Astrocyte (in vitro differentiated cells and primary cell): ENCODE data around the gene NDUFV1. TPM values are rescaled to one million over a fixed set of nuclear protein-coding genes. Genes with fewer than 3 reads are reported as not detected.

Source experiments
- DNase-seq: peaks from one replicate; pipeline ENCODE4 v3.0.0-alpha.2; 2010; ENCODE audit warnings: low read depth
- FAIRE-seq: peaks from 2 replicates; lab custom pipeline; 2011; peaks lifted over from hg19 to GRCh38; lab: Jason Lieb, UNC
- H2AFZ ChIP-seq: 2 replicates; pipeline ENCODE4 v1.6.0; 2012; ENCODE audit warnings: low read depth, low read length, inconsistent platforms
- H3K27ac ChIP-seq: 2 replicates; pipeline ENCODE4 v1.5.1; 2011; ENCODE audit warnings: low read depth, low read length, inconsistent platforms
- H3K27me3 ChIP-seq: 2 replicates; pipeline ENCODE4 v1.6.0; 2011; ENCODE audit warnings: low read length, inconsistent platforms; ENCODE audit not compliant: insufficient read depth
- H3K36me3 ChIP-seq: 2 replicates; pipeline ENCODE4 v1.5.1; 2011; ENCODE audit warnings: low read length, inconsistent platforms; ENCODE audit not compliant: insufficient read depth
- H3K4me1 ChIP-seq: 2 replicates; pipeline ENCODE4 v1.5.1; 2011; ENCODE audit warnings: low read length, inconsistent platforms; ENCODE audit not compliant: insufficient read depth
- H3K4me2 ChIP-seq: 2 replicates; pipeline ENCODE4 v1.6.0; 2012; ENCODE audit warnings: low read length, inconsistent platforms
- H3K4me3 ChIP-seq: 2 replicates; pipeline ENCODE4 v1.5.1; 2011; ENCODE audit warnings: low read depth, mild to moderate bottlenecking, low read length, inconsistent platforms; ENCODE audit not compliant: insufficient read depth
- H3K79me2 ChIP-seq: 2 replicates; pipeline ENCODE4 v1.6.0; 2012; ENCODE audit warnings: mild to moderate bottlenecking, low read length, inconsistent platforms; ENCODE audit not compliant: insufficient read depth
- H3K9ac ChIP-seq: 2 replicates; pipeline ENCODE4 v1.6.0; 2012; ENCODE audit warnings: mild to moderate bottlenecking, low read length, inconsistent platforms
- H3K9me3 ChIP-seq: 2 replicates; pipeline ENCODE4 v1.5.1; 2012; ENCODE audit warnings: low read depth, mild to moderate bottlenecking, low read length, inconsistent platforms; ENCODE audit not compliant: insufficient read depth
- H4K20me1 ChIP-seq: 2 replicates; pipeline ENCODE4 v1.6.0; 2012; ENCODE audit warnings: low read length, inconsistent platforms; ENCODE audit not compliant: insufficient read depth
- H3K27ac Mint-ChIP-seq: one replicate; pipeline ENCODE4 v1.8.0; 2021; ENCODE audit warnings: mild to moderate bottlenecking, mixed read lengths; ENCODE audit not compliant: unreplicated experiment
- H3K27me3 Mint-ChIP-seq: one replicate; pipeline ENCODE4 v1.8.0; 2021; ENCODE audit warnings: low read depth, mixed read lengths; ENCODE audit not compliant: unreplicated experiment
- H3K36me3 Mint-ChIP-seq: one replicate; pipeline ENCODE4 v1.8.0; 2021; ENCODE audit warnings: low read depth, mixed read lengths; ENCODE audit not compliant: unreplicated experiment
- H3K4me1 Mint-ChIP-seq: one replicate; pipeline ENCODE4 v1.8.0; 2021; ENCODE audit warnings: low read depth, mixed read lengths; ENCODE audit not compliant: unreplicated experiment
- H3K4me3 Mint-ChIP-seq: one replicate; pipeline ENCODE4 v1.8.0; 2021; ENCODE audit warnings: mild to moderate bottlenecking, moderate library complexity, mixed read lengths; ENCODE audit not compliant: unreplicated experiment
- H3K9me3 Mint-ChIP-seq: one replicate; pipeline ENCODE4 v1.8.0; 2021; ENCODE audit warnings: mild to moderate bottlenecking, mixed read lengths; ENCODE audit not compliant: unreplicated experiment
- CTCF ChIP-seq: IDR thresholded peaks from 2 replicates; pipeline ENCODE4 v1.5.1; 2011; ENCODE audit warnings: low read depth, mild to moderate bottlenecking, inconsistent platforms, low read length, moderate library complexity; ENCODE audit not compliant: insufficient read depth
- EZH2 ChIP-seq: IDR thresholded peaks from 2 replicates; pipeline ENCODE4 v1.6.1; 2012; ENCODE audit warnings: mild to moderate bottlenecking, low read length, inconsistent platforms; ENCODE audit not compliant: insufficient read depth
- total RNA-seq: library from RNA; stranded (reverse); gene quantifications from 2 replicates; pipeline ENCODE4 v1.2.1, GENCODE V29; 2021

NDUFV1 gene
- total RNA-seq, 1 donor from 2014 or later = 117 TPM

GRCh38 chr11:67648796-67649613 is 42.3 kb downstream of the NDUFV1 start:
- Mint-ChIP-seq H3K36me3 (no peaks in the 10 kb centered on the region), H3K27ac (no peak overlapping the region), H3K4me3 (no peak overlapping the region), H3K4me1 (no peaks in the 10 kb centered on the region), H3K9me3 (peaks cover under 1% of the 10 kb centered on the region), H3K27me3 (peaks cover 15% of the 10 kb centered on the region)
- H3K27me3 ChIP-seq = peaks cover 2% of the 10 kb centered on the region
- no peak overlapping the region for H2AFZ ChIP-seq
- no peaks in the 10 kb centered on the region for H3K36me3 ChIP-seq
- H3K4me3 ChIP-seq = no peak overlapping the region
- no peak overlapping the region for H3K9ac ChIP-seq
- FAIRE-seq (no peak), DNase-seq (no peak)
- no peaks in the 10 kb centered on the region for H4K20me1 ChIP-seq
- no peak overlapping the region for H3K4me2 ChIP-seq
- TF ChIP-seq CTCF (no peak), EZH2 (no peak)
- H3K9me3 ChIP-seq = peaks cover 3% of the 10 kb centered on the region
- no peak overlapping the region for H3K27ac ChIP-seq
- no peaks in the 10 kb centered on the region for H3K4me1 ChIP-seq
- no peaks in the 10 kb centered on the region for H3K79me2 ChIP-seq

- Histone ChIP-seq H3K27me3 (peaks cover 2% of the 10 kb centered on the region), H3K4me2 (no peak overlapping the region), H3K36me3 (no peaks in the 10 kb centered on the region), H4K20me1 (no peaks in the 10 kb centered on the region), H3K79me2 (no peaks in the 10 kb centered on the region), H3K9me3 (peaks cover 3% of the 10 kb centered on the region), H3K27ac (no peak overlapping the region), H2AFZ (no peak overlapping the region), H3K4me1 (no peaks in the 10 kb centered on the region), H3K9ac (no peak overlapping the region), H3K4me3 (no peak overlapping the region)
- Mint-ChIP-seq H3K9me3 (no peaks in the 10 kb centered on the region), H3K27ac (no peak overlapping the region), H3K4me3 (no peak overlapping the region), H3K36me3 (no peaks in the 10 kb centered on the region), H3K27me3 (peaks cover 15% of the 10 kb centered on the region), H3K4me1 (no peaks in the 10 kb centered on the region)
- no peak for TF ChIP-seq EZH2
- no peak for TF ChIP-seq CTCF
- FAIRE-seq (no peak), DNase-seq (no peak)
These were observed 43.1 kb downstream of the NDUFV1 start for GRCh38 chr11:67649634-67650510.
